ENCODE results near the gene TTC34.
"Not testable (repeated sequence)": the region's sequence is repeated elsewhere in the genome, so short reads cannot be mapped to it uniquely, and the experiment has no call there.

The TTC34 gene

DNA sequence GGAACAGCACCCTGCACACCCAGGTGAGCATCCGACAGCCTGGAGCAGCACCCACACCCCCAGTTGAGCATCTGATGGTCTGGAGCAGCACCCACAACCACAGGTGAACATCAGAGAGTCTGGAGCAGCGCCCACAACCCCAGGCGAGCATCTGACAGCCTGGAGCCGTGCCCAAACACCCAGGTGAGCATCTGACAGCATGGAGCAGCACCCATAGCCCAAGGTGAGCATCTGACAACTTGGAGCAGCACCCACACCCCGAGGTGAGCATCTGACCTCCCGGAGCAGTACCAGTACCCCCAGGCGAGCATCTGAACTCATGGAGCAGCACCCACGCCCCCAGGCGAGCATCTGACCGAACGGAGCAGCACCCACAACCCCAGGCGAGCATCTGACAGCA lies 144.4 kb downstream of the TTC34 start:
- DNase-seq: not testable (repeated sequence)

DNA sequence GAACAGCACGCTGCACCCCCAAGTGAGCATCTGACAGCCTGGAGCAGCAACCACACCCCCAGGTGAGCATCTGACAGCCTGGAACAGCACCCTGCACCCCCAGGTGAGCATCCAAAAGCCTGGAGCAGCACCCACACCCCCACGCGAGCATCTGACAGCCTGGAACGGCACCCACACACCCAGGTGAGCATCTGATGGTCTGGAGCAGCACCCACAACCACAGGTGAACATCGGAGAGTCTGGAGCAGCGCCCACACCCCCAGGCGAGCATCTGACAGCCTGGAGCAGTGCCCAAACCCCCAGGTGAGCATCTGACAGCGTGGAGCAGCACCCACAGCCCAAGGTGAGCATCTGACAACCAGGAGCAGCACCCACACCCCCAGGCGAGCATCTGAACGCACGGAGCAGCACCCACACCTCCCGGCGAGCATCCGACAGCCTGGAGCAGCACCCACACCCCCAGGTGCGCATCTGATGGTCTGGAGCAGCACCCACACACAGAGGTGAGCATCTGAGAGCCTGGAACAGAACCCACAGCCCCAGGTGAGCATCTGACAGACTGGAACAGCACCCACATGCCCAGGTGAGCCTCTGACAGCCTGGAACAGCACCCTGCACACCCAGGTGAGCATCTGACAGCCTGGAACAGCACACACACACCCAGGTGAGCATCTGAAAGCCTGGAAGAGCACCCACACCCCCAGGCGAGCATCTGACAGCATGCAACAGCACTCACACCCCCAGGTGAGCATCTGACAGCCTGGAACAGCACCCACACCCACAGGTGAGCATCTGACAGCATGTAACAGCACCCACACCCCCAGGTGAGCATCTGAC lies 145.7 kb downstream of the TTC34 start:
- DNase-seq: not testable (repeated sequence)

DNA sequence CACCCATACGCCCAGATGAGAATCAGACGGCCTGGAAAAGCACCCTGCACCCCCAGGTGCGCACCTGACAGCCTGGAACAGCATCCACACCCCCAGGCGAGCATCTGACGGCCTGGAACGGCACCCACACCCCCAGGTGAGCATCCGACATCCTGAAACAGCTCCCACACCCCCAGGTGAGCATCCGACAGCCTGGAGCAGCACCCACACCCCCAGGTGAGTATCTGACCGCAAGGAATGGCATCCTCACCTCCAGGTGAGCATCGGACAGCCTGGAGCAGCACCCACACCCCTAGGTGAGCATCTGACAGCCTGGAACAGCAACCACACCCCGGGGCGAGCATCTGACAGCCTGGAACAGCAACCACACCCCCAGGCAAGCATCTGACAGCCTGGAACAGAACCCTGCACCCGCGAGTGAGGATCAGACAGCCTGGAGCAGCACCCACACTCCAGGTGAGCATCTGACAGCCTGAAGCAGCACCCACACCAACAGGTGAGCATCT lies 147.0 kb downstream of the TTC34 start:
- not testable (repeated sequence) for DNase-seq

DNA sequence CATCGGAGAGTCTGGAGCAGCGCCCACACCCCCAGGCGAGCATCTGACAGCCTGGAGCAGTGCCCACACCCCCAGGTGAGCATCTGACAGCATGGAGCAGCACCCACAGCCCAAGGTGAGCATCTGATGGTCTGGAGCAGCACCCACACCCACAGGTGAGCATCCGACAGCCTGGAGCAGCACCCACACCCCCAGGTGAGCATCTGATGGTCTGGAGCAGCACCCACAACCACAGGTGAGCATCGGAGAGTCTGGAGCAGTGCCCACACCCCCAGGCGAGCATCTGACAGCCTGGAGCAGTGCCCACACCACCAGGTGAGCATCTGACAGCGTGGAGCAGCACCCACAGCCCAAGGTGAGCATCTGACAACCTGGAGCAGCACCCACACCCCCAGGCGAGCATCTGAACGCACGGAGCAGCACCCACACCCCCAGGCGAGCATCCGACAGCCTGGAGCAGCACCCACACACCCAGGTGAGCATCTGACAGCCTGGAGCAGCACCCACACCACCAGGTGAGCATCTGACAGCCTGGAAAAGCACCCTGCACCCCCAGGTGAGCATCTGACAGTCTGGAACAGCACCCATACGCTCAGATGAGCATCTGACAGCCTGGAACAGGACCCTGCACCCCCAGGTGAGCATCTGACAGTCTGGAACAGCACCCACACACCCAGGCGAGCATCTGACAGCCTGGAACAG lies 147.6 kb downstream of the TTC34 start:
- not testable (repeated sequence) for DNase-seq

DNA sequence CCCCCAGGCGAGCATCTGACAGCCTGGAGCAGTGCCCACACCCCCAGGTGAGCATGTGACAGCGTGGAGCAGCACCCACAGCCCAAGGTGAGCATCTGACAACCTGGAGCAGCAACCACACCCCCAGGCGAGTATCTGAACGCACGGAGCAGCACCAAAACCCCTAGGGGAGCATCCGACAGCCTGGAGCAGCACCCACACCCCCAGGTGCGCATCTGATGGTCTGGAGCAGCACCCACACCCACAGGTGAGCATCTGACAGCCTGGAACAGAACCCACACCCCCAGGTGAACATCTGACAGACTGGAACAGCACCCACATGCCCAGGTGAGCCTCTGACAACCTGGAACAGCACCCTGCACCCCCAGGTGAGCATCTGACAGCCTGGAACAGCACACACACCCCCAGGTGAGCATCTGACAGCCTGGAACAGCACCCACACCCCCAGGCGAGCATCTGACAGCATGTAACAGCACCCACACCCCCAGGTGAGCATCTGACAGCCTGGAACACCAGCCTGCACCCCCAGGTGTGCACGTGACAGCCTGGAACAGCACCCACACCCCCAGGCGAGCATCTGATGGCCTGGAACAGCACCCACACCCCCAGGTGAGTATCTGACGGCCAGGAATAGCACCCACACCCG lies 148.4 kb downstream of the TTC34 start:
- DNase-seq: not testable (repeated sequence)

DNA sequence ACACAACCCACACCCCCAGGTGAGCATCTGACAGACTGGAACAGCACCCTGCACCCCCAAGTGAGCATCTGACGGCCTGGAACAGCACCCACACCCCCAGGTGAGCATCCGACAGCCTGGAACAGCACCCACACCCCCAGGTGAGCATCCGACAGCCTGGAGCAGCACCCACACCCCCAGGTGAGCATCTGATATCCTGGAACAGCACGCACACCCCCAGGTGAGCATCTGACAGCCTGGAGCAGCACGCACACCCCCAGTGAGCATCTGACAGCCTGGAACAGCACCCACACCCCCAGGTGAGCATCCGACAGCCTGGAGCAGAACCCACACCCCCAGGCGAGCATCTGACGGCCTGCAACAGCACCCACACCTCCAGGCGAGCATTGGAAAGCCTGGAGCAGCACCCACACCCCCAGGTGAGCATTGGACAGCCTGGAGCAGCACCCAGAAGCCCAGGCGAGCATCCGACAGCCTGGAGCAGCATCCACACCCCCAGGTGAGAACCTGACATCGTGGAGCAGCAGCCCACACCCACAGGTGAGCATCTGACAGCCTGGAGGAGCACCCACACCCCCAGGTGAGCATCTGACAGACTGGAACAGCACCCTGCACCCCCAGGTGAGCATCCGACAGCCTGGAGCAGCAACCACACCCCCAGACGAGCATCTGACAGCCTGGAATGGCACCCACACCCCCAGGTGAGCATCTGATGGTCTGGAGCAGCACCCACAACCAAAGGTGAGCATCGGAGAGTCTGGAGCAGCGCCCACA lies 149.2 kb downstream of the TTC34 start:
- DNase-seq: not testable (repeated sequence)

DNA sequence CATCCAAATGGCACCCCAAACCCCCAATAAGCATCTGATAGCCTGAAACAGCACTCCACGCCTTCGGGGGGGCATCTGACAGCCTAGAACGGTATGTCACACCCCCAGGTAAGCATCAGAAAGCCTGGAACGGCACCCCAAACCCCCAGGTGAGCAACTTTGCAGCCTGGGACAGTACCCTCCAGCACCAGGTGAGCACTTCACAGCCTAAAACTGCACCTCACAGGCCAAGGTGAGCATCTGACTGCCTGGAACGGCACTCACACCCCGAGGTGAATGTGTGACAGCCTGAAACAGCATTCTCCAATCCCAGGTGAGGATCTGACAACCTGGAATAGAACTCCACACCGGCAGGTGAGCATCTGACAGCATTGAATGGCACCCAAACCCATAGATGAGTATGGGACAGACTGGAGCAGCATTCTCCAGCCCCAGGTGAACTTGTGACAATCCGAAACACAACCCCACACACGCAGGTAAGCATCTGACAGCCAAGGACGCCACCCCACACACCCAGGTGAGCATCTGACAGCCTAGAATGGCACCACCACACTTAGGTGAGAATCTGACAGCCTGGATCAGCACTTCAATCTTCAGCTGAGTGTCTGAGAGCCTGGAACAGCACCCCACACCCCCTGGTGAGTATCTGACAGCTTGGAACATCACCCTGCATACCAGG lies 150.4 kb downstream of the TTC34 start:
- DNase-seq: no peak

DNA sequence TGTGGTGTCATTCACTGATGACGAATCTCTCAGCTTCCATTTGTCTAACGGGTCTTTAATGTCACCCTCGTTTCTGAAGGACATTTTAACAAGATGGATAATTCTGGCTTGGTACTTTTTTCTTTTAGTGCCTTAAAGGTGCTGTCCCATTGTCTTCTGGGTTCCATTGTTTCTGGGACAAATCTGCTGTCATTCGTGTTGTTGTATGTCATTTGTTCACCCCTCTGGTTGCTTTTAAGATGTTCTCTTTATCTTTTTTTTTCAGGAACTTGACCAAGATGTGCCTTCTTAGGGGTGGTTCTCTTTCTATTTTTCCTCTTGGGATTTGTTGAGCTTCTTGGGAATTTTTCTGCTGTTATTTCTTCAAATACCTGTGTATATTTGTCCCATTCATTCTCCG lies 154.7 kb downstream of the TTC34 start:
- DNase-seq: no peak

DNA sequence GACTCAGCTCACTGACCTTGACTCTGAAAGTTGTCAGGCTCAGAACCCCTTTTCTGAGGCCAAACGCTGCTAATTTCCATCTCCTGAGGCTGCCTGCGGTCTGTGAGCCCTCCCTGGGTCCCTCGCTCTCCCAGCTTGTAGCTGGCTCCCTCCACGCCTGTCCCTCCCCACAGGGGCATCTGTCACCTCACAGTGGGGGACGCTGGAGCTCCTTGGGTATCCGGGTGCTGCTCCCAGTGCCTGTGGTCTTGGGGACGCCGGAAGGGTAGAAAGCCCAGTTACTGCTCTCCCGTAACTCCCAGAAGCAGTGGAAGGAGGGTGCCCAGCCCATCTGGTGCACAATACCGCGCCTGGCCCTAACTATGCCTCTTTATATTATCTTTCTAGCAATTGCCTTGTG lies 155.7 kb downstream of the TTC34 start:
- DNase-seq: no peak

DNA sequence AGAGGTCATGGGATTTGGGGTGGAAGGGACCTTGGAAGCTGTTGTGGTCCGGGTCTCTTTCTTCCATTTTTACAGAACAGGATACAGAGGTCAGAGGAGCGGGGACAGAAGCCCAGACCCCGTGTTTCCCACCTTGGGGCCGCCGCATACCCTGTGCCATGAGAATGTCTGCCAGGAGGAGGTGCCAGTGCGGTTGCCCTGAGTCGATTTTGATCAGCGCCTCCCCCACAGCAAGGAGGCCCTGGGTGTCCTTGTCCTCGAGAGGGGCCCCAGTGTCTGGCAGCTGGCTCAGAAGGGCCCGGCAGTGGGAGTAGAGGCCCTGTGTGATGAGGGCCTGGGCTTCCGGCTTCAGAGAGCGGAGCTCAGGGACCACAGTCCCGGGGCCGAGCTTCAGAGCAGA lies 156.3 kb downstream of the TTC34 start:
- no peak for DNase-seq

DNA sequence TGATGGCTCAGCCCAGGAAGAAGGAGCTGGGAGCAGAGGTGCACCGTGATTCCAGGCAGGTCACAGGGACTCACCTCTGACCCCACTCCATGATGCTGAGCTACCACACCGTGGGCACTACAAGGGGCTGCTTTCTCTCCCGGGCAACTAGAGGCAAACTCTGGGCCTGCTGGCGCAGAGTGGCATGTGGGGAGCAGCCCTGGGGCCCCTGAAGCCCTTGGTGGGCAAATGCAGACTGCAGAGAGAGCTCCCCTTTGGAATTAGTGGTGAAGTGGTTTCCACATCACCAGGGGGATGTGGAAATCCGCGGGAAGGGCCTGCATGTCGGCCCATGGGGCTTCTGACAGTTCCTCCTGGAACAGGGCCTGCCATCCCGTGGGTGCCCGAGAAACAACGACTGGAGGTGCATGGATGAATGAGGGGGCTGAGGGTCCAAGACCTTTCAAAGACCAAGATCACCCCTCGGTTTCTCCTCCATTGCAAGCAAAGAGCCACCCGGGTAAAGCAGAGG lies 156.8 kb downstream of the TTC34 start:
- no peak for DNase-seq

DNA sequence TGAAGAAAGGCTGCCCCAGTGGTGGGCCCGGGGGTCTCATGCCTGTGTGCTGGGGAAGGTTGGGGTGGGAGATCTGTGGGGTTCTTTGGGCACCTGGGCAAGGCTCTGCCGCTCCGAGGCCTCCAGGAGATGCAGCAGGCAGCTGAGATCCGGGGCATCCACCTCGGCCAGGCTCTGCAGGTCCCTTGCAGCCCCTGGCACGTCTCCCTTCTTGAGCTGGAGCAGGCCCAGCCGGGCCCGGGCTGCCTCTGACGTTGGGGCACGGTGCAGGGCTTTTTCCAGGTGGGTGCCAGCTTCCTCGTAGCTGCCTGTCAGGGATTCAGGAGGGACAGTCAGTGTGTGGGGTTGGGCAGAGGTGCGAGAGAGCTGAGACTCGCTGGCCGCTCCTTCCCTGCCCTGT lies 157.3 kb downstream of the TTC34 start:
- no peak for DNase-seq

DNA sequence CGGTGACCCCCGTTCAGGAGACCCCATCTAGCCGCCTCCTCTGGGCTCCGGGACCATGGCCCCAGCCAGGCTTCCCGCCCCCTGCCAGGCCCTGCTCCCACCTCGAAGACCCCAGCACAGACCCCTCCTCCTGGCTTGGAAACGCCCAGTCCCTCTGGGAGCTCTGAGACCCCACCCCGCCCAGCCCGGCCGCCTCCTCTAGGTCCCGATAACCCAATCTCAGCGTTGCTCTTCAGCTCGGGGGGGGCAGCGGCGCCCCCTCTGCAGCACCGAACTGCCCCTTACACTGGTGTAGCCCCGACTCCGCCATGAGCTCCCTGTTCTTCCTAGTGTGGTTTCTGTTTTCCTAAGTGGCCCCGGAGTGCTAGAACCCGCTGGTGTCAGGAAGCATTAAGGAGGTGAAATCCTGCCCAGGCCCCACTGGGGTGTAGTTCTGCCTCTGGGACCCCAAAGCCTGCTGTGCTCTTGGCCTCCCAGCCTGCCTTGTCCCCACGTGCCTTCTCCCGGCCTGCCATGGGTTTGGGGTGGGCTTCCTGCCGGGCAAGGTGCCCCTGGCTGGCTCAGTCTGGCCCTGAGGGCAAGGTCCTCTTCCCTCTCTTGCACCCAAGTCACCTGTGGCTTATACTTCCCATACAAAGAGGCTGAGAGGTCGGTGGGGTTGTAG lies 157.9 kb downstream of the TTC34 start:
- no peak for DNase-seq

DNA sequence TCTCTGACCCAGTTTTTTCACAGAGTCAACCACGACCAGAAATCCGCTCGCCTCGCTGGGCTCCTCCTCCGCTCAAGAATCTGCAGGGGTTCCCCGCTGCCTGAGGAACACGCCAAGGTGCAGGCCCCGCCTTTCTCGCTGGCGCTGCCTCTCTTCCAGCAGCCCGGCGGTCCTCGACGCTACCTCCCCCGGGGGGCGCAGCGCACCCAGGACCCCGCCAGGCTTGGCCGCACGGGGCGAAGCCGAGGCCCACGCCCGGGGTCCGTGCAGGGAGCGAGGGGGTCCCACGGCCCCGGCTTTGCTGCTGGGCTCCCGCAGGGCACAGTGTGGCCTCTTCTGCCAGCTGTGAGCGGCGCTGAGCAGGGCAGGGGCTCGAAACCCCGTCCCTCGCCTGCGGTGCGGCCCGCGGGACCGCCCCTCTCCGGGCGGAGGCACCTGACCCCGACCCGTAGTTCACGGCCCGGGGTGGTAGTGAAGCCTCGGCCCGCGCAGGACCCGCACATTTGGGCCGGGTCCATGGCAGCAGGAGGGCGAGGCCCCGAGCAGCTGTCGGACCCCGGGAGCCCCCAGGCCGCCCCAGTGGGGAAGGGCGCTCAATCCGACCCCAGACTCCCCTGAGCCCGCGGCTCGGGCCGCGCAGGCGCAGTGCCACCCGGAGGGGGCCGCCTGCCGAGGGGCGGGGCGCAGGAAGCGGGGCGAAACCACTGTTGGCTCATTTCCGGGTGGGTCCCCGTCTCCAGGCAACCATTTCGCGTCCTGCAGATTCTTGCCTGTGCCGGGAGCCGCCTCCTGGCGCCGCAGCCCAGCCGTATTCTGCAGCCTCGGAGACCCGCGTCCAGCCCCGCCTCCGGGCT lies 158.7 kb downstream of the TTC34 start:
- peak; percentile 88 for DNase-seq

DNA sequence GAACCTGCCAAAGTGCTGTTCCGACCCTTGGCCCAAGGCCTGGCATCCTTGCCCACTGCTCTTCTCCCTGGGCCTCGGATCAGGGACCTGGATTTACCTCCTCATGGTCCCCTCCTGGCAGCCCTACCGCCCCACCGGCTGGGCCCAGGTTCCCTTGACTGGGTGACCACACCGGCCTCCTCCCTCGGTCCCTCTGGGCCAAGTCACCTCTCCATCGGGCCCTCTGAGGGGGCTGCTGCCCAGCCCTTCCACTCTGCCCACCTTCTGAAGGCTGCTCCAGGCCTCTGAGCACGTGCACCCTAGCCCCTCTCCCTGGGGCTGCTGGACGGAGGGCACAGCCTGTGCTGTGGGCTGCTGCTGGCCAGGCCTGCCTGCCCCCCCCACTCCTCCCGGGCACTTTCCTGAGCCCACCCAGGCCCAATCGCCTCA lies 159.3 kb downstream of the TTC34 start:
- DNase-seq: no peak

DNA sequence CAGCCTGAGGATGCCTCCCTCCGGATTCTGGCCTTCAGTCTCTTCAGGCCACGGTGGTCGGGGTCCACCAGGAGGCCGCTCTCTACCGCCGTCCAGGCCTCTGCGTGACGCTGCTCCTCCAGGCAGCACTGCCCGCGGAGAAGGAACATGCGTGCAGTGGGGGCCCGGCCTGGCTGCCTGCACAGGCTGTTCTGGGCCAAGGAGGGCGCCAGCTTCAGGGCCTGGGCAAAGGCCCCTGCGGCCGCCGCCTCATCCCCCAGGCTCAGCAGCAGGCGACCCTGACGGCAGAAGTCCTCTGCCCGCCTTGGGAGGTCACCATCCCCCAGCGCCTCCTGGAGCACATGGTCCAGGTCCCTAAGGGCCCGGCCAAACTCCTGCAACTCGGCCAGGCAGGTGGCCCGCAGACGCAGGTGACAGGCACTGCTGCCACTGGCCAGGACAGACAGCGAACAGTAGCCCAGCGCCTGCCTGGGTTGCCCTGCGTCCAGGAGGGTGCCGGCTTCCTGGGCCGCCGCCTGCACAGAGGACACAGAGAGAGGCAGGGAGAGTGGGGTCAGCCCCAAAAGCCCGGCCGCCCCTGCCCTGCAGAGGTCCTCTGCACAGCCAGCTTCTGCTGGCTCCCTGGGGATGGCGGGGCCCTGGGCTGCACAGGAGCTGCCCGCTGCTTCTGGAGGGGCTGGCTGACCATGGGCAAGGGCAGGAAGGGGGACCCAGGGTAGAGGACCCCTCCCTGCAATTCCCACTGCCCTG lies 159.9 kb downstream of the TTC34 start:
- DNase-seq: no peak

DNA sequence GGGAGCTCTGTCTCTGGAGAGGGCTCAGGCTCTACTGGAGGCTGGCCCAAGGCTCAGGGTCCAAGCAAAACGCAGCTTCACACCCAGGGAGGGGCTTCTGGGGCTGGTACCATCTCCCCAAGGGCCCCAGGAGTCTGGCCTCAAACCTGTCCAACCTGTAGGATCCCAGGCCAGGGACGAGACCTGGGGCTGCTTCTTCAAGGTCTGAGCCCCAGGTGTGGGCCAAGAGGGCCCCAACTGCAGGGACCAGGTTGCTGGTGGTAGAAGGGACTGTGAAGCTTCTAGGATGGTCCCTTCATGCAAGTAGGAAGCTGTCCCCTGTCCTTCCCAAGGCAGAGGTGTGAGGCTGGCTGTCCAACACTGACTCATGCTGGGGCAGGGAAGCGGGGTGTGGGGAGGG lies 160.9 kb downstream of the TTC34 start:
- DNase-seq: no peak

DNA sequence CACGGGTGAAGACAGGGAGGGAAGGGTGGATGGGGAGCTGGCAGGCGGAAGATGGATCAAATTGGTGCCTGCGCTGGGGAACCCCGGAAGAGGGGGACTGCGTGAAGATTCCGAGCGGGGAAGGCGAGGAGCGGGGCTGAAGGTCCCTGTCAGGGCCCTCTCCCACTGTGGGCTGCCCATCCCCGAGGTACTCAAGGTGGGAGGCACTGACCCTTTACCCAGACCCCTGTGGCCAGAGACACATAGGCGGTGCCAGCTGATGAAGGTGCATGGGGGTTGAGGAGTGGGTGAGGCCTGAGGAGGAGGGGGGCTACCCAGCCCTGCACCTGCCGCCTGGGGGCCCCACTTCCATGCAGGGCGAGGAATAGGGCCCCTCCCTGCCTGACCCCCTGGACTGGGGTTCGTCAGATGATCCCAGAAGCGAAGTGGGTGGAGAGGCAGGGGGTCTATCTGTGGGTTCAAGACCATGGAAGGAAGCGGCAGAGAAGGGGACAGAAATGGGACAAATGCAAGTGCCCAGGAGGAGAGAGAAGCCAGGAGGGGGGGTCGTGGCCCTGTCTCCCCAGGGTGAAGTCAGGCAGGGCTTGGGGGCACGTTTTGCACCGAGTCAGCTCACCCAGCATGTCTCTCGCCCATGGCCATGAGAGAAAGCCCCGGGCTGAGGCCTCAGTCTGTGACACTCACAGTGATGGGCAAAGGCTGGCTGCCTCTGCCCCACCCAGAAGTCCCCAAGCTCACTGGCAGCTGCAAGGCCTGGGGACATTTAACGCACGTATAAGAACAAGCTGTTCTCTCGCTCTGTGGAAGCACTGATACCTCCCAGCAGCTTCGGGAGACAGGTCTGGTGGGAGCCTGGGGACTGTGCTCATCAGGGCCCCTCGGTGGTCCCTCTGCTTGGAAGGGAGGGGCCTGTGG lies 161.6 kb downstream of the TTC34 start:
- no peak for DNase-seq

DNA sequence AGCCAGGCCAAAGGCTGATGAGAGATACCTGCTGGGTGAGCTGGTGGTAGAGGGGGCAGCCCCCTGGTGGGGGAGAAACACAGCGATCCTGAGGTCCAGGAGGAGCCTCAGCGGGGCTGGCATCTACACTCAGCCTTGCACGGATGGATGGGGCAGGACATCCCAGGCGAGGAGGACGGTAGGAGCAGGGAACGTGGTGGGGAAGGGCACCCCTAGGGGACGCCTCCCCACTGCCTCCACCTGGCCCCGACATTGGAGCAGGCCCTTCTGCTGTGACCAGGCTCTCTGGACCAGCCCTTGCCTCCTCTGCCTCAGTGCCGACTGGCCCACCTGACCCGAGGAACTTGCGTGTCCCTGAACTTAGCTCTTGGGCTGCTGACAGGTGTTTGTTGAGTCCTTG lies 162.3 kb downstream of the TTC34 start:
- no peak for DNase-seq

Data from NCI-H1436 (cell line).